GM18505 (cell line): ENCODE data around the gene FBXO40.
"Not testable (repeated sequence)": the region's sequence is repeated elsewhere in the genome, so short reads cannot be mapped to it uniquely, and the experiment has no call there.

Experiments used
- ATAC-seq: cut with Tn5 transposase; IDR thresholded peaks from one replicate; pipeline ENCODE4 v1.9.1; 2021; ENCODE audit not compliant: unreplicated experiment
- POLR2A ChIP-seq: IDR thresholded peaks from 4 replicates; pipeline ENCODE4 v1.6.1; 2011; ENCODE audit warnings: borderline replicate concordance; ENCODE audit not compliant: insufficient read depth, insufficient read length; ENCODE audit errors: extremely low read depth

The FBXO40 gene

DNA sequence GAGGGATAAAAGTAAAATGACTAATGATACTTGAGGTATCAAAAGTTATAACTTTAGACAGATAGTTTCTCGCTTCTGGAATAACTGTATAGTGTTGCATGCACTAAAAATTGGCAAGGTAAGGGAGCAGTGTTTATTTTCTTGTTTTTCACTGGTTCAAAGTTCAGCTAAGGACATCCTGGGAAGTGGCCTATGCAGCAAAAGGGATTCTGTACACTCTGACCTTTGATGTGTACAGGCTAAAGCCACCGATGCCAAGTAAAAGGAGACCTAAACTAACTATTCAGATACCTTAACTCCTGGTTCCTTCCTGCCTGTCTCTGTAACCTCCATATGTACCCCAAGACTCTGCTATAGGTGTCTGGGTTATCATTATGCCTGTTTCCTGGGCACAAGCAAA lies 1.7 kb downstream of the FBXO40 start:
- TF ChIP-seq POLR2A = no peak
- ATAC-seq = no peak

DNA sequence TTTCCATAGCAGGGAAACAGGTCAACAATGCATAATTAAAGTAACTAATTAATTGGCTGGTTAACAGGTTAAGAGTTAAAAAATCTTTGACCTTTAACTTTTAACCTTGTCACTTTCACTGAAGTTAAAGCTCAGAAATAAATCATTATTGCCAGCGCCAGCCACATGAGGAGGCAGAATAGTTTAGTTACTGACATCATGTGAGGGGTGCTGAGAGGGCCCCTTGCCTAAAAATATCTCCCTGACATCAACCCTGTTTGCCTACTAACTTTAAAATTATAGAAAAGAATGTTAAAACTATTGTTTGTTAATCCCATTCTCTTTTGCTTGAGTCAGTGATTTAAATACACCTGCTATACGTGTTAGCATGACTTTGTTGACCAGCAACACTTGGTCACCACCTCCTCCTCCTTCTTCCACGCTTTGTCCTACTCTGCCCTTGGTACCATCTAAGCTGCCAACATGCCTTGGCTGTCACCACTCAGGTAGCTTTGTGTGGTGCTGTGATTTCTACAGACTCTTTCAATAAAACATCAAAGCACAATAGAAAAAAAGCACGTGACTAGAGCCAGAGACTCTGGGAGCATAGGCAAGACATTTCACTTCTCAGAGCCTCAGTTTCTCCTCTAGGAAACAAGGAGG lies 2.7 kb downstream of the FBXO40 start:
- no peak for ATAC-seq
- no peak for TF ChIP-seq POLR2A

DNA sequence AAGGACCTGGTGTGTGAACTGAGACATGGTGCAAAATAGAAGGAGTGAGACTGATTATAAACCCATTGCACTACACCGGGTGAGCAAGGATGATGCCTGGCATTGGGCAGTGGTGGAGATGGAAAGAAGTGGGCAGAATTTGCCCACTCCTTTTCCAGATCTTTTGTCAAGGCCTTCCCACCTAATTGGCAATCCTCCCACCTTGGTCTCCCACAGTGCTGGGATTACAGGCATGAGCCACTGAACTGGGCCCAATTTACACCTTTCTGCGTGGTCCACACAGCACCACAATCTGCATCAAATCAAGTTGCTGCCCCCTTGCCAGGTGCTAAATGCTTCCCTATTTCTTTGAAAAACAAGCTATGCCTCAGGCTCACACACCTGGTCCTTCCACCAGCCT lies 5.4 kb downstream of the FBXO40 start:
- no peak for ATAC-seq
- TF ChIP-seq POLR2A = no peak

DNA sequence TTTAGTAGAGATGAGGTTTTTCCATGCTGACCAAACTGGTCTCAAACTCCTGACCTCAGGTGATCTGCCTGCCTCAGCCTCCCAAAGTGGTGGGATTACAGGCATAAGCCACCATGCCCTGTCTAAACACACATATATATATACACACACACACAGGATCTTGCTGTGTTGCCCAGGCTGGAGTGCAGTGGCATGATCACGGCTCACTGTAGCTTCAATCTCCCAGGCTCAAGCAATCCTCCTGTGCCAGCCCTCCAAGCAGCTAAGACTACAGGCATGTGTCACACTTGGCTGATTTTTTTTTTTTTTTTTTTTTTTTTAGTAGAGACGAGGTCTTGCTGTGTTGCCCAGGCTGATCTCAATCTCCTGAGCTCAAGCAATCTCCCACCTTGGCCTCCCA lies 6.7 kb downstream of the FBXO40 start:
- ATAC-seq = not testable (repeated sequence)

DNA sequence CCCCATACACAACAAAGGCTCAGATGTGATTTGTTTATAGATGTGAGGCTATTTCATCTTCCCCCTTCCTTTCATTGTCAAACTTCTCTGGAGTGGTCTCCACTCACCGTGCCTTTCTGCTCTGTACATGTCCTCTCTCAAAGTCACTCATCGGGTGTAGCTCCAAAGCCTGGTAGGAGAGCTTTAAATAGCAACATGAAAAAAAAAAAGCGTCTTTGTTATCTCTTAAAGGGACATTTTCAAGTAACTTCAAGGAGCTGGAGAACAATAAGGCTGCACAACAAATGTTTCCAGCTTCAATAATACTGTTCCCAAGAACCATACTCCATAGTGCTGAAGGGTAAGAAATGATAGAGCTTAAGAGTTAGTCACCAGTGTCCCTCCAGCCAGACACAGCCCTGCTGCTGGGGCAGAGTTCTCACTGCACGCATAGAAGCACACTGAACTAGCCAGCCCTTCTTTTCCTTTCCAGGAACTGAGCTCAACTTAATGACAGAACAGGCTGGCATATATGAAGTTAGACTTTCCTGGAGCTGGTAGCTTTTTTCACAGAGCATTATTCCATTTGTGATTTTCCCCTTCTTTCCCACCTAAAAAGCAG lies 8.1 kb downstream of the FBXO40 start:
- no peak for TF ChIP-seq POLR2A
- ATAC-seq = no peak

DNA sequence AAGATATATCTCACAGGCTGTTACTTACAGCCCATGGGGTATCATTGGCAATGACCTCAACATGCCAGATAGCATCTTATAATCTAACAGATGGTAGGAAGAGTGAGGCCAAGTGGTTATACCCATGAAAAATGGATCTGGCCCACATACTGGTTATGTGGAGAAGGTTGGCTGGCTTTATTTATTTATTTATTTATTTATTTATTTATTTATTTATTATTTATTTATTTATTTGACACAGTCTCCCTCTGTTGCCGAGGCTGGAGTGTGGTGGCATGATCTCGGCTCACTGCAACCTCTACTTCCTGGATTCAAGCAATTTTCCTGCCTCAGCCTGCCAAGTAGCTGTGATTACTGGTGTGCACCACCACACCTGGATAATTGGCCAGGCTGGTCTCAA lies 11.6 kb downstream of the FBXO40 start:
- no peak for ATAC-seq
- no peak for TF ChIP-seq POLR2A

DNA sequence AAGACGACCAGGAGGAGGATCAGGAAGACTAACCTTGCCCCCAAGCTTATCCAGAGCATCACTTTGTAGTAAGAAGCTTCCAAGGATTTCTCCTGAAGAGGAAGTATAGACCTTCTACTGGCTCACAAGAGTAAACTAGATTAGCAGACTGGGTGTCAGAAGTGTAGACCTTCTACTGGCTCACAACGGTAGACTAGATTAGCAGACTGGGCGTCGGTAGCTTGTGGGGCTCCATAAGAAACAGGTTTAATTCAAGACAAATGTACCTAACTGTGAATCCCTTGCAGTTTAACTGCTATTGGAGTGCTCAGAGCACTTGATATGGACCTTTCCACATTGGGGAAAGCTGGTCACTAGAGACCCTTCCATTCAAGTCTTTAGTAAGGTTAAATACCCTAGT lies 12.9 kb downstream of the FBXO40 start:
- ATAC-seq = no peak
- no peak for TF ChIP-seq POLR2A

DNA sequence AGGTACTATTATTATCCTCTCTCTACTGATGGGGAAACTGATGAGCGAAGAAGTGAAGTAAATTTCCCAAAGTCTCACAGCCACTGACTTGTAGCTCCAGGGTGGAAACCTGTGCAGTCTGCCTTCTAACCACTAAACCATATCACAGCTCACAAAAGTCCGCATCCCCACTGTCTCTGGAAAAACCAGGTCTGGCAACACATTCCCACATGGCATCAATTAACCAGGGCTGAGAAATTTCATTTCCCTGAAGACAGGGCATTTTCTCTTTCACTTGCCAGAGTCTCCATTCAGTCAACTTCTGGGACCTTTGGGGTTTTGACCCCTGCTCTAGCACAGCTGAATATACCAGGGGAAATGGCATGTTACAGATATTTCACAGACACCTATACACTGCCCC lies 26.5 kb downstream of the FBXO40 start:
- ATAC-seq = no peak
- TF ChIP-seq POLR2A = no peak

DNA sequence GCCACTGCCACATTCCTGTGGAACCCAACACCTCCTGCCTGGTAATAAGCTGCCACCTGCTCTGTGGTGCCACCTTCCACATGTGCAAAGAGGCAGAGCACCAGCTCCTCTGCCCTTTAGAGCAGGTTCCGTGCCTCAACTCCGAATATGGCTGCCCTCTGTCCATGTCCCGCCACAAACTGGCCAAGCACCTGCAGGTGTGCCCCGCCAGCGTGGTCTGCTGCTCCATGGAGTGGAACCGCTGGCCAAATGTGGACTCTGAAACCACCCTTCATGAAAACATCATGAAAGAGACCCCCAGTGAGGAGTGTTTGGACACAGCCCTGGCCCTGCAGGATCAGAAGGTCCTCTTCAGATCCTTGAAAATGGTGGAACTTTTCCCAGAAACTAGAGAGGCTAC lies 28.3 kb downstream of the FBXO40 start:
- TF ChIP-seq POLR2A = no peak
- no peak for ATAC-seq

DNA sequence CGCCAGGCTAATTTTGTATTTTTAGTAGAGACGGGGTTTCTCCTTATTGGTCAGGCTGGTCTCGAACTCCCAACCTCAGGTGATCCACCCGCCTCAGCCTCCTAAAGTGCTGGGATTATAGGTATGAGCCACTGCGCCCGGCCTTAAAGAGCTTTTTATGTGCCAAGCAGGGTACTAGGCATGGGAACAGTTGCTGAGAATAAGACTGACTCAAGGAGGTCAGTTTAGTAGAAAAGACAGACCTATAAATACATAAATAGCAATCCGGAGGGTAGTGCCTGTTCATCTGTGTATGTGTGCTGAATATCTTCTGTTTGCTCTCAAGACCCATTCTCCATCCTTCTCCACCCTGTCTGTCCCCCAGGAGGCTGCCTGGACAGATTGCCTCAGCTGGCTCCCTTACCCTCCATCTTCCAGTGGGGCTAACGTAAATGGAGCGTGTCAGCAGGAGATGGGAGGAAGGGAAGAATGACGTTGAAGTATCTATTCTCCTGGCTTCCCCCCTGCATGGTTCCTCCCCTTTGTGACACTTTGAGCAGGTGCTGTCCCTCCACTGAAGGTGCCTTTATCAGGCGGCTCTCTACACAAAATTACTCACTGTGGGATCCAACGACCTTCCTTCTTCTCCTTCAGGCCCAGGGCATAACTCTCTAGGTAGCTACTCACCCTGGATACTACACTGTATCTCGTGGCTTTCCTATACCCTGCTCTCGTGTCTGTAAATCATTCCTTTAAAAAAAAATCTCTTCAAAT lies 31.1 kb downstream of the FBXO40 start:
- no peak for ATAC-seq
- TF ChIP-seq POLR2A = no peak

DNA sequence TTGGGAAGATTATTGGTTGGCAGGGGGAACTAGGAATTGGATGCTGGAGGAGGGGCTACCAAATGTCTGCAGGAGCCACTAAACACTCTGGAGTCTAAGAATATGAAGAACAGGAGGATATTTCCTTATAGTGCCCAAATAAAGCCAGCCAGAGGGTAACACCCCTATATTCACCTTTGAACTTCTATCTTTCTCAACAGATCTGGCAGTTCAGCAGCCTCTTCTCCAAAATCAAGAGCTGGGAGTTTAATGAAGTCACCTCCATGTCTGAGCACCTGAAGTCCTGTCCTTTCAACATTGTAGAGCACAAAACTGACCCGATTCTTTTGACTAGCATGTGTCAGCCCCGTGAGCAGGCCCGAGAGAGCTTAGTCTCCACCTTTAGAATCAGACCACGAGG lies 33.3 kb downstream of the FBXO40 start:
- no peak for TF ChIP-seq POLR2A
- ATAC-seq = no peak

DNA sequence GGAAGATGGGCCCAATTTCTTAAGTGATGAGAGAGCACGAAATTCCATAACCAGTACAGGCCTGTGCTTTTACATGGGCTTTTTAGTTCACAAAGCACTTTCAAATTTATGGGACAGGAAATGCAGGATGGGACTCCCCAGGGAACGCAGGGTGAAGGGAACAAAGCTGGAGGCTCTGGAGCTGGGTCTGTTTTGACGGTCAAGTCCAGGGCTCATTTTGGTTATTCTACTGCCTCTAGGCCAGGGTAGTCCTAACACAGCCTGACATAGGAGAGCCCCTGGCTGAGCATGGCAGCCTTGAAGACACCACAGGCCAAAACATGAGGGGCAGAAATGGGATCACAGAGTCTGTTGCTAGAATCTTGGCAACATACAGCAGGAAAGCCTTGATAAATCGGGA lies 34.0 kb downstream of the FBXO40 start:
- ATAC-seq = no peak
- no peak for TF ChIP-seq POLR2A

DNA sequence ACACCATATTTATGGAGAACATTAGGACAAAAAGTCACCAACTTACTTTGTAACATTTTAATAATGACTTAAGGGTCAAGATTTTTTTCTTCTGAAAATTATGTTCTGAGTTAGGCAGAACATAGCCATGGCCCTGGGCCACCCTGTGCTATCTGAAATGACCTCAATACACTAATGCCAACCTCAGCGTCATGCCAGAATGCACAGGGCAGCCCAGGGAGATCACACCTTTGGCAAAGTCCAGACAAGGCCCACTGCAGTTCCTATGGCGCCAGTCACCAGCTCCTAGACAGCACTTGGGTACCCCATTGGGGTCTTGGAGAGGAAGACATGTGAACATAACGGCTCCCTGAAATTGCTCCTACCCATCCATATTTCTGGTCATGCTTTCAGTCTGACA lies 34.4 kb downstream of the FBXO40 start:
- no peak for TF ChIP-seq POLR2A
- ATAC-seq = no peak

DNA sequence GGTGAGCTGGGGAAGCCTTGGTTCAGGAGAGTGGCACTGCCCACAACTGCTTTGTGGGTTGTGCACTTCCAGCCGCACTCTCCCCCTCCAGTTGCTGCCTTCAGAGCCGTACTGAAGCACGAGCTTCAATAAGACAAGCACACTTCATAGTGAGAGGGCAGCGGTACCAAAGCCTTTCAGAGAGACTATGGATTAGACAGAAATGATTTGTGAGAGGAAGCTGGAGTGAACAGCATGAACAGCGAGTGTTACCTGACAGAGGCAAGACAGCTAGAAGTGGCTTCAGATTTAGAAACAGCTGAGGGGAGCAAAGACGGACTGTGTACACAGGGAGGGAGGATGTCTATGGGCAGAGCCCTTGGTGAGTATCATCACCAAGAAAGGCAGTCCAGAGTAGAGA lies 36.4 kb downstream of the FBXO40 start:
- no peak for TF ChIP-seq POLR2A
- ATAC-seq = no peak
